HL-60 (cell line): ENCODE data around the gene RNF130.
A peak's percentile ranks its signal among the peaks of the same experiment; 100 is the strongest.

Experiments
- DNase-seq, 2 experiments: peaks; one replicate each; pipeline ENCODE4 v3.0.0-alpha.2; 2010 to 2020; ENCODE audit warnings: low read depth in 1 of 2, low spot score in 1 of 2
- H3K27ac ChIP-seq: fragments of 250-450 bp; sonication (Bioruptor Pico); replicated peaks from 2 replicates; pipeline ENCODE4 v1.5.1; 2020; ENCODE audit warnings: mild to moderate bottlenecking, moderate library complexity
- H3K27me3 ChIP-seq: fragments of 250-450 bp; sonication (Bioruptor Pico); 2 replicates; pipeline ENCODE4 v1.5.1; 2021; ENCODE audit warnings: mild to moderate bottlenecking, moderate library complexity; ENCODE audit not compliant: insufficient read depth, poor library complexity, severe bottlenecking
- H3K4me3 ChIP-seq: replicated peaks from 2 replicates; pipeline ENCODE4 v1.5.1; 2011; ENCODE audit warnings: mild to moderate bottlenecking, control low read depth, low read length; ENCODE audit not compliant: insufficient read depth
- CTCF ChIP-seq: IDR thresholded peaks from one replicate; pipeline ENCODE4 v1.5.1; 2011; ENCODE audit warnings: low read length, control low read depth, inconsistent platforms; ENCODE audit not compliant: insufficient read depth
- GABPA ChIP-seq: IDR thresholded peaks from 2 replicates; pipeline ENCODE4 v1.6.1; 2012; ENCODE audit warnings: low read depth
- POLR2AphosphoS5 ChIP-seq: IDR thresholded peaks from 2 replicates; pipeline ENCODE4 v1.6.1; 2012; ENCODE audit warnings: low read depth
- REST ChIP-seq: IDR thresholded peaks from 2 replicates; pipeline ENCODE4 v1.6.1; 2012; ENCODE audit warnings: low read depth; ENCODE audit not compliant: insufficient replicate concordance
- SPI1 ChIP-seq: IDR thresholded peaks from 2 replicates; pipeline ENCODE4 v1.6.1; 2012; ENCODE audit warnings: low read depth, mild to moderate bottlenecking, borderline replicate concordance
- long read RNA-seq: library from polyadenylated mRNA; unstranded; transcript quantifications from one replicate; pipeline ENCODE4 v2.0.0, GENCODE V29; 2020

RNF130 gene
- long read RNA-seq, transcript RNF130-205 (9 exons, 2,263 nt): major isoform, 243 of 274 reads
- long read RNA-seq, partial matches to known transcripts: 5 of 274 reads
- long read RNA-seq, other reads (novel, unspliced or antisense): 25 of 274 reads

GRCh38 chr5:180071531-180072255, at the start of gene RNF130:
Gene RNF130, minus strand, starts transcription at chr5:180071759. Its CDS starts 57 bp downstream, at chr5:180071702.
- peak within 1 kb of the TSS; percentile 89 for H3K27ac ChIP-seq
- H3K4me3 ChIP-seq: peak within 1 kb of the TSS; percentile 71
- H3K27me3 ChIP-seq: no peaks in the 10 kb centered on the region
- TF ChIP-seq POLR2AphosphoS5: peak; percentile 64; the same call in 1 of the 2 replicates
- TF ChIP-seq REST: no peak
- no peak for TF ChIP-seq CTCF
- TF ChIP-seq GABPA: no peak
- TF ChIP-seq SPI1: peak; percentile 21; the same call in 1 of the 2 replicates
- peak; percentile 86 for DNase-seq

GRCh38 chr5:180120237-180121101, 48.9 kb upstream of the RNF130 start:
- no peak for DNase-seq
- H3K27me3 ChIP-seq: peaks cover 2% of the 10 kb centered on the region
- no peak overlapping the region for H3K27ac ChIP-seq
- TF ChIP-seq SPI1: no peak
- TF ChIP-seq CTCF: no peak
- TF ChIP-seq GABPA: no peak
- TF ChIP-seq REST: no peak
- no peak overlapping the region for H3K4me3 ChIP-seq

- peaks cover 2% of the 10 kb centered on the region for H3K27me3 ChIP-seq
- no peak overlapping the region for H3K4me3 ChIP-seq
- no peak for DNase-seq
- no peak overlapping the region for H3K27ac ChIP-seq
- TF ChIP-seq POLR2AphosphoS5 (no peak), CTCF (no peak), GABPA (no peak), REST (no peak), SPI1 (no peak)
These were observed 48.3 kb upstream of the RNF130 start for GRCh38 chr5:180119903-180120236.
